AG04449 (cell line): ENCODE results near the gene ATPAF2.

ENCODE experiments used
- CTCF ChIA-PET: fragments of 350-600 bp; formaldehyde crosslinking; extraction: SDS; loops from one replicate; lab custom pipeline; 2021; ENCODE audit warnings: antibody characterized with exemption; lab: Yijun Ruan, JAX
- POLR2A ChIA-PET: fragments of 400-600, 350-600 bp; formaldehyde crosslinking; extraction: SDS; loops from one replicate; lab custom pipeline; 2020; ENCODE audit warnings: antibody characterized with exemption, inconsistent platforms; lab: Yijun Ruan, JAX
- DNase-seq: peaks from one replicate; pipeline ENCODE4 v3.0.0-alpha.2; 2010; ENCODE audit warnings: low read depth, low spot score
- H3K4me3 ChIP-seq: 2 replicates; pipeline ENCODE4 v1.5.1; 2011; ENCODE audit warnings: low read depth, mild to moderate bottlenecking, control low read depth, low read length
- TF ChIP-seq, protein P1 (sequence below): IDR thresholded peaks from one replicate; pipeline ENCODE4 v1.5.1; 2011; ENCODE audit warnings: mild to moderate bottlenecking, moderate library complexity, low read length, control low read depth, inconsistent platforms; ENCODE audit not compliant: insufficient read depth; ENCODE audit errors: missing control alignments

ATPAF2 gene

DNA sequence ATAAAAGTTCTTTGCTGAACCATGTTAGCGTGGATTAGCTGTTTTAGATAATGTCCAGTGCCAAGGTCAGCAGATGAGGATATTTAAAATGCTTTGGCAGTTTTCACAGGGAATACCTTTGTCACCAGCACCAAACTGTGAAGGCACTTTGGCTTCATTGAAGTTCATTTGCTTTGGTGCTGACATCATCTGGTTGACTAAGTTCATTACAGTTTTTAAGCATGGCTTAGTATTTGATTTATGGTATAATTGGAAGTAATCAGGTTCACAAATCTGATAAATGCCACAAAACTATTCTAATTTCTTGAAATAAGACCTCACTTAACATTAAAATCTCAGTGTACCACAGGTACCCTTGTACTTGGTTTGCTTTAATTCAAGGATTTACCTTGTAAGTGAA, 4.5 kb upstream of the ATPAF2 start:
- POLR2A ChIA-PET: no interaction called here
- no peak for DNase-seq
- TF ChIP-seq, protein P1, sequence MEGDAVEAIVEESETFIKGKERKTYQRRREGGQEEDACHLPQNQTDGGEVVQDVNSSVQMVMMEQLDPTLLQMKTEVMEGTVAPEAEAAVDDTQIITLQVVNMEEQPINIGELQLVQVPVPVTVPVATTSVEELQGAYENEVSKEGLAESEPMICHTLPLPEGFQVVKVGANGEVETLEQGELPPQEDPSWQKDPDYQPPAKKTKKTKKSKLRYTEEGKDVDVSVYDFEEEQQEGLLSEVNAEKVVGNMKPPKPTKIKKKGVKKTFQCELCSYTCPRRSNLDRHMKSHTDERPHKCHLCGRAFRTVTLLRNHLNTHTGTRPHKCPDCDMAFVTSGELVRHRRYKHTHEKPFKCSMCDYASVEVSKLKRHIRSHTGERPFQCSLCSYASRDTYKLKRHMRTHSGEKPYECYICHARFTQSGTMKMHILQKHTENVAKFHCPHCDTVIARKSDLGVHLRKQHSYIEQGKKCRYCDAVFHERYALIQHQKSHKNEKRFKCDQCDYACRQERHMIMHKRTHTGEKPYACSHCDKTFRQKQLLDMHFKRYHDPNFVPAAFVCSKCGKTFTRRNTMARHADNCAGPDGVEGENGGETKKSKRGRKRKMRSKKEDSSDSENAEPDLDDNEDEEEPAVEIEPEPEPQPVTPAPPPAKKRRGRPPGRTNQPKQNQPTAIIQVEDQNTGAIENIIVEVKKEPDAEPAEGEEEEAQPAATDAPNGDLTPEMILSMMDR: no peak
- CTCF ChIA-PET: interaction anchor here (1.0 kb wide), 2 partner anchors 8 to 117 kb away, joined by 3 to 4 read pairs; no protein-coding TSS in a partner anchor
- H3K4me3 ChIP-seq: no peak overlapping the region

DNA sequence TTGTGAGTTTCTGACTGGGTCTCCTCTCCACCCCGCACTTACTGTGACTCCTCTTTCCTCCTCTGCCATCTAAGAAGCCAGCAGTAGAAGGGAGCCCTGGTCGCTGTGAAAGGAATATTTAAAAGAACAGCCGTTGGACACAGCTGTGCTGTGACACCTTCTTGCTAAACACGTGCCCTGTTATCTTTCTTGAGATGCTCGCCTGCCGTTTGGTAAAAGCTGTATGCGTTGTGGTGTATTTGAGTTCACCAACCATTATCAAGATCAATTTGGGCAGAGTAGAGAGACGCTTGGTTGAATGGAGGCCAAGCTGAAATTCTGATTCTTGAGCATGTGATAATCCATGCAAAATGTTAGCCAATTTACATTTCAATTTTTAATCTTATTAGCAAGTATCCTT, 4.0 kb upstream of the ATPAF2 start:
- ChIA-PET CTCF (interaction anchor here (1.0 kb wide), 2 partner anchors 9 to 117 kb away, joined by 3 to 4 read pairs; no protein-coding TSS in a partner anchor), POLR2A (no interaction called here)
- H3K4me3 ChIP-seq: no peak overlapping the region
- TF ChIP-seq, protein P1: no peak
- DNase-seq: no peak

DNA sequence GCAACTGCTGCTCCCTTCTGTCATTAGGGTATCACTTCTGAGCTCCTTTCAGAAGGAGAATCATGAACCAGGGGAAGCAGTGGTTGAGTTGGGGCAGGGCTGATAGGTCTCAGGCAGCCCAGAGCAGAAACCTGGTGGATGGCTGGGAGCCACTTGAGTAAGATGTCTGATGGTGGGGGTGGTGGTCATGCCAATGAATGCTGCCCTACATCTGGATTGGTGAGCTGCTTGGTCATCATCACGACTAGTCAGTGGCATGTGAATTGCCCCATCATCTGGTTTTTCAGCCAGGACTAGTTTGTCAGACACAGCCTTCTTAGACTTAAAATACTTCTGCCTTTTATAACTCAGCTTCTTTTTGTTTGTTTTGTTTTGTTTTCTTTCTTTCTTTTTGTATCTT, 2.8 kb upstream of the ATPAF2 start:
- CTCF ChIA-PET: no interaction called here
- TF ChIP-seq, protein P1: no peak
- H3K4me3 ChIP-seq: no peak overlapping the region
- DNase-seq: peak; percentile 46
- POLR2A ChIA-PET: no interaction called here

DNA sequence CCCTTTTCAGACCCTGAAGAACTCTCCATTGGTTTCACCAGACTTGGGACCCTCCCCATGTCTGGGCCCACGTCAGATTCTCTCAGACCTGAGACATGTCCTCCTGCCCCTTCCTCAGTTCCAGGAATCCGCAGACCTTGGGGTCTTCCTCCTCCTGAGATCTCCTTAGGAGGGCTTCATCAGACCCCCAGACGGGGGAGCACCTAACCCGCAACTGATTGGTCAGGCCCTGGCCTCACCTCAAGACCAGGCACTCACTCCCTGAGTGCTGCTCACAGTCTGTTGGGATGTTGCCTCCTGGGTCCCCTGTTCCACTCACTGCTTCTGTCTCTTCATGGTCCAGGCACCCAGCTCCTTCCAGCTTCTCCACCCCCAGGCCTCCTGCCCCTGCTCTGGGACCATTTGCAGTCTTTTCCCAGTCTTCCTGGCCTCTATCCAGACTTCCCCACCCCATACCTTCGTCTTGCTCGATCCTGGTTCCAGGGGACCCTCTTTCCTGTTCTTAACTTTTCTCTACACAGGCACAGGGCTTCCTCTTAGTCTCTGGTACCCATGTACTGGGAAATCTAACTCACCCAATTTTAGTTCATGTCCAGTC, 1.4 kb upstream of the ATPAF2 start:
- ChIA-PET CTCF (interaction anchor here (0.7 kb wide), 1 partner anchor 212 kb away, joined by 3 read pairs; no protein-coding TSS in a partner anchor), POLR2A (no interaction called here)
- TF ChIP-seq, protein P1: no peak
- H3K4me3 ChIP-seq: peak overlapping the region; percentile 85
- no peak for DNase-seq

DNA sequence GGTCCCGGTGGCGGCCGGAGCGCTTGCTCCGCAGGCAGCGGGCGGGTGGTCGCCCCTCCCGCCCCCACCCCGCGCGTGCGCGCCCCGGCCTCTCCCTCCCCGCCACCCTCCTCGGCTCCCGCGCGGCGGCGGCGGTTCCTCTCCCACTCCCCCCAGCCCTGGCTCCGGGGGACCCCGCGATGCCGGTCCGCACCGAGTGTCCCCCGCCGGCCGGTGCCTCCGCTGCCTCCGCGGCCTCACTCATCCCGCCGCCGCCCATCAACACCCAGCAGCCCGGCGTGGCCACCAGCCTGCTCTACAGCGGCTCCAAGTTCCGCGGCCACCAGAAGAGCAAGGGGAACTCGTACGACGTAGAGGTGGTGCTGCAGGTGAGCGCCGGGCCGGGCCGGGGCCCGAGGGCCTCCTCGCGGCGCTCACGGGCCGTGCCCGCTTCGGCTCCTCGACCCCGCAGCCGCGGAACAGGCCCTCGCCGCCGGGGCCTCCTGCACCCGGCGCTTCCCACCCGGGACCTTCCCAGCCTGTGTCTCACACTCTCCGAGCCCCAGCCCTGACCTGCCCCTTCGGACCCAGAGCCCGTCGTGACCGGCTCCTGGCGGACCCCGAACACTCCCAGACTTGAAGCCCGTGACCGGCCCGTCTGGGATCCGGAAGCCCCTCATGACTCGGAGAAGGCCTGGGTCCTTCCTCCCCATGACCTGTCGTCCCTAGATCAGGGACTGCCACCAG, 730 bp upstream of the ATPAF2 start:
- H3K4me3 ChIP-seq: peak overlapping the region; percentile 85
- TF ChIP-seq, protein P1: no peak
- DNase-seq: no peak
- ChIA-PET CTCF (no interaction called here), POLR2A (no interaction called here)

DNA sequence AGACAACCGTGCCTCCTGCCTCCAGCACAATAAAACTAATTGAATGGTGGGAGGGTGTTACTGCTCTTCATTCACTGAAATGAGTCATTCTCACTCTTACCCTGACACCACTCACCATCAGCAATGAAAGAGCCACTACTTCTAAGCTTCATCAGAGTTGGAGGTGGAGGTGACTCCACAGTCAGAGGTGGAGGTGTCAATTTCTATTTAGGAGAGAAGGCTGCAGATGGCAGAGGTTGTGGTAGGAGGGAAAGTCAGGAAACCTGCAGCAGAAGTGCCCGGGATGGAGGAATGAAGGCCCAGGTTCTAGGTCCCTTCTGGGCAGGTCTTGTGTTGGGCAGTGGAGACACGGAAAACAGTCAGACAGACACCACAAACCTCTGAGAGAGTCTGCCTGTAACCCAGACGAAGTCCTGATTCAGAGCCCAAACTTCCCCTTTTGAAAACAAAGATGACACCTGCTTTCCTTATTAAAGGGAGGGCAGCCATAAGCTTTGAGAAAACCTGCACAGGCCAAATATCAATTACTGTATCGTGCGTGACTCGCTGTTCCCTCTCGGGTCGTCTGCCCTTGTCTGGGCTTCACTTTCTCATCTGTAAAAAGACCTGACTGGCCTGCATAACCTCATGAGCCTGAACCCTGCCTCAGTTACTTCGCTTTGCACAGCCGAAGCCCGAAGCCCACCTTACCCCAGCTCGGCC, 668 bp downstream of the ATPAF2 start:
- H3K4me3 ChIP-seq: peak overlapping the region; percentile 83
- TF ChIP-seq, protein P1: no peak
- ChIA-PET POLR2A (no interaction called here), CTCF (interaction anchor here (0.6 to 3.7 kb wide), 11 partner anchors 10 to 399 kb away, joined by 3 to 25 read pairs (median 3); no protein-coding TSS in a partner anchor)
- DNase-seq: no peak
